A549 treated with CpdA at 1 μM for 4 hours (cell line): ENCODE measurements around the gene NSUN3. TPM values are rescaled to one million over a fixed set of nuclear protein-coding genes. Genes with fewer than 3 reads are reported as not detected.

Source experiments
- total RNA-seq: library from RNA; stranded (reverse); fragments of 200-300 nt; extraction: Qiagen RNA extraction; gene quantifications from 5 replicates; pipeline ENCODE4 v1.2.3, GENCODE V29; 2022; ENCODE audit warnings: low read depth

The NSUN3 gene
- 6.8 to 9.1 TPM (median 7.6 TPM) in 5 replicates for total RNA-seq

GRCh38 chr3:94062513-94063404 is at the start of gene NSUN3, which contains the start of gene DHFR2:
TSS of gene NSUN3 (plus strand) at chr3:94063061. CDS start at chr3:94063127, 66 bp downstream.
TSS of gene DHFR2 (minus strand) at chr3:94062916. CDS start at chr3:94061511, 1,405 bp downstream.

GRCh38 chr3:94028093-94028837 is 34.6 kb upstream of the NSUN3 start, which contains the start of gene STX19:
TSS of gene STX19 (minus strand) at chr3:94028597. CDS start at chr3:94015269, 13,328 bp downstream.

Other genes starting within 250 kb of the NSUN3 start
- 7.6 to 11.8 TPM (median 9.3 TPM) in 5 replicates for gene PROS1, start 89.2 kb upstream of the NSUN3 start, total RNA-seq
- 9.9 to 13.7 TPM (median 11.9 TPM) in 5 replicates for gene ARL13B, start 82.9 kb upstream of the NSUN3 start, total RNA-seq
- 0.05 to 0.14 TPM in 2 of 5 replicates, not detected in the others for gene STX19, start 34.5 kb upstream of the NSUN3 start, total RNA-seq
- 2.8 to 3.8 TPM (median 3.1 TPM) in 5 replicates for gene DHFR2, start 145 bp upstream of the NSUN3 start, total RNA-seq